Smooth muscle cell (in vitro differentiated cells): ENCODE results near the gene NADK2. TPM values are rescaled to one million over a fixed set of nuclear protein-coding genes. Genes with fewer than 3 reads are reported as not detected.
A peak's percentile ranks its signal among the peaks of the same experiment; 100 is the strongest.

Experiments used
- DNase-seq: peaks from one replicate; lab custom pipeline; 2025; ENCODE audit not compliant: unreplicated experiment; lab: John Stamatoyannopoulos, UW
- H2AFZ ChIP-seq: fragments of 200-600 bp; sonication (generic); 2 replicates; pipeline ENCODE4 v1.6.0; 2016; ENCODE audit warnings: antibody characterized with exemption, low read depth, mild to moderate bottlenecking
- H3F3A ChIP-seq: fragments of 200-600 bp; sonication (generic); 2 replicates; pipeline ENCODE4 v1.6.0; 2017; ENCODE audit warnings: antibody characterized with exemption, low read depth
- H3K27ac ChIP-seq: fragments of 200-600 bp; sonication (generic); 2 replicates; pipeline ENCODE4 v1.5.1; 2016; ENCODE audit warnings: low read depth, mild to moderate bottlenecking
- H3K27me3 ChIP-seq: fragments of 200-600 bp; sonication (generic); 2 replicates; pipeline ENCODE4 v1.6.1; 2016; ENCODE audit warnings: low read depth, mild to moderate bottlenecking
- H3K36me3 ChIP-seq: fragments of 200-600 bp; sonication (generic); 2 replicates; pipeline ENCODE4 v1.5.1; 2016; ENCODE audit warnings: low read depth
- H3K4me1 ChIP-seq: fragments of 200-600 bp; sonication (generic); 2 replicates; pipeline ENCODE4 v1.5.1; 2016; ENCODE audit warnings: low read depth
- H3K4me2 ChIP-seq: fragments of 200-600 bp; sonication (generic); 2 replicates; pipeline ENCODE4 v1.6.0; 2016; ENCODE audit warnings: mild to moderate bottlenecking
- H3K4me3 ChIP-seq: fragments of 200-600 bp; sonication (generic); 2 replicates; pipeline ENCODE4 v1.5.1; 2016; ENCODE audit warnings: mild to moderate bottlenecking
- H3K79me2 ChIP-seq: fragments of 200-600 bp; sonication (generic); 2 replicates; pipeline ENCODE4 v1.6.0; 2016; ENCODE audit warnings: low read depth, mild to moderate bottlenecking
- H3K9ac ChIP-seq: fragments of 200-600 bp; sonication (generic); 2 replicates; pipeline ENCODE4 v1.6.0; 2016; ENCODE audit warnings: low read depth
- H3K9me3 ChIP-seq: fragments of 200-600 bp; sonication (generic); replicated peaks from 2 replicates; pipeline ENCODE4 v1.5.1; 2016; ENCODE audit warnings: low read depth
- H4K20me1 ChIP-seq: fragments of 200-600 bp; sonication (generic); 2 replicates; pipeline ENCODE4 v1.6.0; 2016; ENCODE audit warnings: low read depth
- whole genome bisulfite sequencing: methylation state at CpG from one replicate; pipeline ENCODE4 v1.1.7; 2016; ENCODE audit warnings: low lambda C conversion rate; 5-methylcytosine and 5-hydroxymethylcytosine counted together
- polyA plus RNA-seq: library from polyadenylated mRNA; unstranded; fragments of >200 nt; fragmentation: Nextera tagmentation; extraction: Ambion mirVana; gene quantifications from 2 replicates; pipeline ENCODE4 v1.2.1, GENCODE V29; 2016
- total RNA-seq: library from RNA; depleted of rRNA; stranded (reverse); fragments of >200 nt; gene quantifications from 2 replicates; pipeline ENCODE4 v1.2.3, GENCODE V29; 2014
- TF ChIP-seq, protein P1 (sequence below): fragments of 200-600 bp; sonication (generic); IDR thresholded peaks from 2 replicates; pipeline ENCODE4 v1.5.1; 2017; ENCODE audit warnings: borderline replicate concordance, mild to moderate bottlenecking, antibody characterized with exemption; ENCODE audit not compliant: insufficient read depth, poor library complexity, severe bottlenecking

NADK2 gene
- total and polyA plus RNA-seq, 2 experiments from 2014 or later, result 26.7 to 27.2 TPM

GRCh38 chr5:36151434-36152323 lies 90.0 kb downstream of the NADK2 start, which contains the start of the genes LMBRD2 and SKP2:
Gene LMBRD2, minus strand, starts transcription at chr5:36151887. Its CDS starts 8,538 bp downstream, at chr5:36143349.
Gene SKP2, plus strand, starts transcription at chr5:36152111. Its CDS starts 152 bp downstream, at chr5:36152263.
- Histone ChIP-seq H3K4me2 (peak within 1 kb of the TSS; percentile 97), H3K79me2 (peaks cover 48% of the 10 kb centered on the region), H2AFZ (peak within 1 kb of the TSS; percentile 89), H3F3A (peaks cover 9% of the 10 kb centered on the region), H3K27ac (peak within 1 kb of the TSS; percentile 64), H3K36me3 (no peaks in the 10 kb centered on the region), H3K9me3 (no peaks in the 10 kb centered on the region), H3K4me1 (peaks cover 18% of the 10 kb centered on the region), H3K4me3 (peak within 1 kb of the TSS; percentile 87), H4K20me1 (no peaks in the 10 kb centered on the region), H3K27me3 (no peaks in the 10 kb centered on the region), H3K9ac (peak within 1 kb of the TSS; percentile 79)
- DNase-seq, result peak; percentile 86
- WGBS, result under 1% methylated on average over 81 of the region's 81 CpGs
- TF ChIP-seq, protein P1, sequence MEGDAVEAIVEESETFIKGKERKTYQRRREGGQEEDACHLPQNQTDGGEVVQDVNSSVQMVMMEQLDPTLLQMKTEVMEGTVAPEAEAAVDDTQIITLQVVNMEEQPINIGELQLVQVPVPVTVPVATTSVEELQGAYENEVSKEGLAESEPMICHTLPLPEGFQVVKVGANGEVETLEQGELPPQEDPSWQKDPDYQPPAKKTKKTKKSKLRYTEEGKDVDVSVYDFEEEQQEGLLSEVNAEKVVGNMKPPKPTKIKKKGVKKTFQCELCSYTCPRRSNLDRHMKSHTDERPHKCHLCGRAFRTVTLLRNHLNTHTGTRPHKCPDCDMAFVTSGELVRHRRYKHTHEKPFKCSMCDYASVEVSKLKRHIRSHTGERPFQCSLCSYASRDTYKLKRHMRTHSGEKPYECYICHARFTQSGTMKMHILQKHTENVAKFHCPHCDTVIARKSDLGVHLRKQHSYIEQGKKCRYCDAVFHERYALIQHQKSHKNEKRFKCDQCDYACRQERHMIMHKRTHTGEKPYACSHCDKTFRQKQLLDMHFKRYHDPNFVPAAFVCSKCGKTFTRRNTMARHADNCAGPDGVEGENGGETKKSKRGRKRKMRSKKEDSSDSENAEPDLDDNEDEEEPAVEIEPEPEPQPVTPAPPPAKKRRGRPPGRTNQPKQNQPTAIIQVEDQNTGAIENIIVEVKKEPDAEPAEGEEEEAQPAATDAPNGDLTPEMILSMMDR, result no peak

DNA sequence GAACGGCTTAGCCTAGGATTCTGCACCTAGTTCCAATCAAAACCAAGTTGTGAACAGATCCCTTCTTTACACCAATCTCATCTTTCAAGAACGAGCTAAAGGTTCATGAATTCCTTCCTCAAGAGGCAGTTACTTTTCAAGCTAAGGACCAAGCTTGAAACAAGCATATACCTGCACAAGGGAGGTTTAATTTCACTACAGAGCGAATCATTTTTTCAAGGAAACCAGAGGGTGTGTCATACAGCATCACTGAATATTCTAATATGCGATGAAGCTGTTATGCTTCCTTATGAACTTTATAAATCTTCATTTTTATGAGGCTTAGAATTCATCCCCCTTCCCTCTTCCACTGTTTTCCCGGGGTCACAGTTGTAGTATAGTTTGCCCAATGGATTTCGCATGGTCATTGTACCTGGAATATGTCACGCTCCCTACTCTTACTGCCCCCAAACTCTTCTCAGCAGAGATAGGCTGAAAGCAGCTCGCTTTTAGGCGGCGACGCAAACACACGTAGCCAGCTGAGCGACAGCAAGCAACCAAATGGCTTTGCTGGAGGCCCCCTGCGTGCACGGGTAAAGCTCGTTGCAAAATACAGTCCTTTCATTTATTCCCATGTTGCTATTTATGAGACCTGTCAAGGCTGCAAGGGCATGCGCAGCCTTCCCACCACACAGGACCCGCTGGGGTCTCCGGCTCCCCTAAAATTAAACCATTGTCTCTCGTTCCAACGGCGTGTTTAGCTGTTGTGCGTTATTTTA lies 90.9 kb downstream of the NADK2 start:
- H3F3A ChIP-seq, result peaks cover under 1% of the 10 kb centered on the region
- H3K4me3 ChIP-seq, result peak overlapping the region; percentile 87
- H3K36me3 ChIP-seq, result no peaks in the 10 kb centered on the region
- DNase-seq, result no peak
- no peaks in the 10 kb centered on the region for H4K20me1 ChIP-seq
- H3K4me2 ChIP-seq, result peak overlapping the region; percentile 97
- no peaks in the 10 kb centered on the region for H3K27me3 ChIP-seq
- peaks cover 15% of the 10 kb centered on the region for H3K4me1 ChIP-seq
- TF ChIP-seq, protein P1, result no peak
- 9% methylated on average over 23 of the region's 23 CpGs for WGBS
- peaks cover 48% of the 10 kb centered on the region for H3K79me2 ChIP-seq
- peak overlapping the region; percentile 79 for H3K9ac ChIP-seq
- peak overlapping the region; percentile 64 for H3K27ac ChIP-seq
- H2AFZ ChIP-seq, result peak overlapping the region; percentile 89
- H3K9me3 ChIP-seq, result no peaks in the 10 kb centered on the region

- Histone ChIP-seq H3K36me3 (no peaks in the 10 kb centered on the region), H4K20me1 (peaks cover 4% of the 10 kb centered on the region), H3K27me3 (no peaks in the 10 kb centered on the region), H2AFZ (no peak overlapping the region), H3K4me3 (no peak overlapping the region), H3K9ac (peak overlapping the region; percentile 13), H3K79me2 (peaks cover 20% of the 10 kb centered on the region), H3K4me1 (peaks cover 5% of the 10 kb centered on the region), H3K27ac (no peak overlapping the region), H3K9me3 (no peaks in the 10 kb centered on the region), H3F3A (no peaks in the 10 kb centered on the region), H3K4me2 (no peak overlapping the region)
- WGBS, result 68% methylated on average over 2 of the region's 2 CpGs
- no peak for DNase-seq
- TF ChIP-seq, protein P1, result no peak
Observed at GRCh38 chr5:36147681-36148080, 94.0 kb downstream of the NADK2 start.
